Urinary bladder (tissue), 4 donors: Measurements from ENCODE around the gene TUG1. TPM values are rescaled to one million over a fixed set of nuclear protein-coding genes. Genes with fewer than 3 reads are reported as not detected.

Experiments used
- DNase-seq: peaks from one replicate; pipeline ENCODE4 v3.0.0-alpha.2; 2015; ENCODE audit errors: extremely low spot score
- H3K27ac ChIP-seq: one replicate; pipeline ENCODE4 v1.5.1; 2013; ENCODE audit warnings: low read depth, mild to moderate bottlenecking, moderate library complexity
- H3K36me3 ChIP-seq: one replicate; pipeline ENCODE4 v1.6.1; 2013; ENCODE audit warnings: mild to moderate bottlenecking, moderate library complexity; ENCODE audit not compliant: insufficient read depth
- H3K4me1 ChIP-seq: one replicate; pipeline ENCODE4 v1.6.1; 2013; ENCODE audit warnings: mild to moderate bottlenecking, moderate library complexity; ENCODE audit not compliant: insufficient read depth
- H3K4me3 ChIP-seq: one replicate; pipeline ENCODE4 v1.5.1; 2013; ENCODE audit warnings: low read depth, low read length
- WGBS: extraction: QIAGEN DNeasy Blood & Tissue Kit; methylation state at CpG from one replicate; pipeline ENCODE4 v1.1.7; 2013; 5-methylcytosine and 5-hydroxymethylcytosine counted together
- polyA plus RNA-seq: library from polyadenylated mRNA; stranded (reverse); fragments of 200-250 nt; gene quantifications from one replicate; pipeline ENCODE4 v1.2.3, GENCODE V29; 2013
- total RNA-seq: library from RNA; depleted of rRNA; stranded (reverse); fragments of >200 nt; gene quantifications from one replicate; pipeline ENCODE4 v1.2.3, GENCODE V29; 2014
- donor health status: healthy with polysubstance abuse.
- donor health status: healthy.

The TUG1 gene
- total and polyA plus RNA-seq, 2 donors, result 48.7 to 120 TPM

GRCh38 chr22:30968015-30968923 is 796 bp upstream of the TUG1 start, which contains the start of gene MORC2:
Gene MORC2 (minus strand): TSS chr22:30968774. CDS start chr22:30967889, 885 bp downstream.
- 17% methylated on average over 53 of the region's 53 CpGs for WGBS
- no peak for DNase-seq
- Histone ChIP-seq H3K36me3 (peaks cover 9% of the 10 kb centered on the region), H3K4me3 (peak within 1 kb of the TSS; percentile 100), H3K27ac (peak within 1 kb of the TSS; percentile 97), H3K4me1 (peaks cover 3% of the 10 kb centered on the region)

- H3K36me3 ChIP-seq, result peaks cover 9% of the 10 kb centered on the region
- peaks cover 3% of the 10 kb centered on the region for H3K4me1 ChIP-seq
- 2% methylated on average over 49 of the region's 49 CpGs for WGBS
- no peak for DNase-seq
- H3K4me3 ChIP-seq, result peak overlapping the region; percentile 100
- peak overlapping the region; percentile 97 for H3K27ac ChIP-seq
Measured at GRCh38 chr22:30969532-30970355, 679 bp downstream of the TUG1 start.

GRCh38 chr22:30970356-30970746 is 1.3 kb downstream of the TUG1 start:
- Histone ChIP-seq H3K4me1 (peaks cover 3% of the 10 kb centered on the region), H3K27ac (no peak overlapping the region), H3K4me3 (peak overlapping the region; percentile 100), H3K36me3 (peaks cover 9% of the 10 kb centered on the region)
- WGBS, result 66% methylated on average over 3 of the region's 3 CpGs
- no peak for DNase-seq

- Histone ChIP-seq H3K36me3 (no peaks in the 10 kb centered on the region), H3K27ac (no peak overlapping the region), H3K4me3 (no peak overlapping the region), H3K4me1 (no peaks in the 10 kb centered on the region)
- DNase-seq, result no peak
- 94% methylated on average over 3 of the region's 3 CpGs for WGBS
Measured at GRCh38 chr22:30978304-30978962, 9.4 kb downstream of the TUG1 start.

- Histone ChIP-seq H3K4me3 (no peak overlapping the region), H3K36me3 (no peaks in the 10 kb centered on the region), H3K4me1 (no peaks in the 10 kb centered on the region), H3K27ac (no peak overlapping the region)
- WGBS, result 83% methylated on average over 3 of the region's 3 CpGs
- DNase-seq, result no peak
Measured at GRCh38 chr22:30979932-30980331, 10.9 kb downstream of the TUG1 start.

GRCh38 chr22:30982512-30982911 is 13.4 kb downstream of the TUG1 start:
- Histone ChIP-seq H3K27ac (no peak overlapping the region), H3K4me1 (no peaks in the 10 kb centered on the region), H3K36me3 (no peaks in the 10 kb centered on the region), H3K4me3 (no peak overlapping the region)
- no peak for DNase-seq
- WGBS, result 88% methylated on average over 2 of the region's 2 CpGs

- H3K27ac ChIP-seq, result no peak overlapping the region
- H3K4me3 ChIP-seq, result no peak overlapping the region
- no peaks in the 10 kb centered on the region for H3K36me3 ChIP-seq
- H3K4me1 ChIP-seq, result no peaks in the 10 kb centered on the region
- WGBS, result 69% methylated on average over 2 of the region's 2 CpGs
- DNase-seq, result no peak
Measured at GRCh38 chr22:30984317-30984716, 15.3 kb downstream of the TUG1 start.

- WGBS, result 80% methylated on average over 4 of the region's 4 CpGs
- DNase-seq, result no peak
- Histone ChIP-seq H3K27ac (no peak overlapping the region), H3K36me3 (no peaks in the 10 kb centered on the region), H3K4me1 (no peaks in the 10 kb centered on the region), H3K4me3 (no peak overlapping the region)
Measured at GRCh38 chr22:30985561-30986208, 16.6 kb downstream of the TUG1 start.

- no peak overlapping the region for H3K27ac ChIP-seq
Measured at GRCh38 chr22:30989474-30989873, 20.4 kb downstream of the TUG1 start.

GRCh38 chr22:30990690-30991089 is 21.6 kb downstream of the TUG1 start:
- H3K4me3 ChIP-seq, result no peak overlapping the region
- H3K36me3 ChIP-seq, result no peaks in the 10 kb centered on the region
- H3K4me1 ChIP-seq, result no peaks in the 10 kb centered on the region
- no peak for DNase-seq
- H3K27ac ChIP-seq, result no peak overlapping the region
- 57% methylated on average over 1 of the region's 1 CpG for WGBS

More at GRCh38 chr22:30989474-30989873, 20.4 kb downstream of the TUG1 start:
- no peaks in the 10 kb centered on the region for H3K4me1 ChIP-seq
- no peak for DNase-seq
- no peak overlapping the region for H3K4me3 ChIP-seq
- no peaks in the 10 kb centered on the region for H3K36me3 ChIP-seq

GRCh38 chr22:30992565-30992964 is 23.5 kb downstream of the TUG1 start:
- Histone ChIP-seq H3K36me3 (no peaks in the 10 kb centered on the region), H3K4me1 (no peaks in the 10 kb centered on the region), H3K27ac (no peak overlapping the region), H3K4me3 (no peak overlapping the region)
- no peak for DNase-seq
- 22% methylated on average over 2 of the region's 2 CpGs for WGBS

- Histone ChIP-seq H3K4me3 (no peak overlapping the region), H3K36me3 (no peaks in the 10 kb centered on the region), H3K4me1 (no peaks in the 10 kb centered on the region), H3K27ac (no peak overlapping the region)
- no peak for DNase-seq
- 84% methylated on average over 1 of the region's 1 CpG for WGBS
Measured at GRCh38 chr22:30994960-30995359, 25.9 kb downstream of the TUG1 start.

GRCh38 chr22:30996462-30996861 is 27.4 kb downstream of the TUG1 start:
- H3K4me3 ChIP-seq, result no peak overlapping the region
- H3K27ac ChIP-seq, result no peak overlapping the region
- H3K36me3 ChIP-seq, result no peaks in the 10 kb centered on the region
- H3K4me1 ChIP-seq, result no peaks in the 10 kb centered on the region
- 71% methylated on average over 2 of the region's 2 CpGs for whole genome bisulfite sequencing
- DNase-seq, result no peak
